Panc1 (cell line): ENCODE measurements around the gene SYNE1. TPM values are rescaled to one million over a fixed set of nuclear protein-coding genes. Genes with fewer than 3 reads are reported as not detected.

Experiments used
- ATAC-seq: fragments of 200-7000 bp; cut with Tn5 transposase; 2 replicates; pipeline ENCODE4 v1.9.1; 2020; ENCODE audit warnings: mild to moderate bottlenecking, moderate library complexity
- BruUV-seq: library from RNA; stranded (reverse); fragments of 400-500 nt; replicated peaks from 2 replicates; lab custom pipeline; 2021; lab: Mats Ljungman, UMichigan
- CTCF ChIA-PET: fragments of 300-600 bp; sonication (Branson Sonifier 250); formaldehyde crosslinking; loops from one replicate; lab custom pipeline; 2022; ENCODE audit warnings: antibody characterized with exemption; lab: Charles Lee
- POLR2A ChIA-PET: fragments of 300-600 bp; sonication (Branson Sonifier 250); formaldehyde crosslinking; loops from one replicate; lab custom pipeline; 2022; ENCODE audit warnings: antibody characterized with exemption; lab: Charles Lee
- DNase-seq: peaks from one replicate; pipeline ENCODE4 v3.0.0-alpha.2; 2010; ENCODE audit warnings: low read depth, low spot score
- H3K27ac ChIP-seq: 2 replicates; pipeline ENCODE4 v1.5.1; 2011; ENCODE audit warnings: mild to moderate bottlenecking, low read length, inconsistent platforms
- H3K27me3 ChIP-seq: fragments of 200-500 bp; sonication (Bioruptor generic); 2 replicates; pipeline ENCODE4 v1.6.0; 2014; ENCODE audit warnings: low read length, inconsistent platforms; ENCODE audit not compliant: control insufficient read depth, insufficient read depth
- H3K36me3 ChIP-seq: fragments of 200-500 bp; sonication (Bioruptor generic); 2 replicates; pipeline ENCODE4 v1.5.1; 2014; ENCODE audit warnings: inconsistent platforms, mild to moderate bottlenecking, low read length, moderate library complexity; ENCODE audit not compliant: control insufficient read depth, insufficient read depth
- H3K4me1 ChIP-seq: 2 replicates; pipeline ENCODE4 v1.5.1; 2011; ENCODE audit warnings: inconsistent platforms, mild to moderate bottlenecking, low read length, moderate library complexity; ENCODE audit not compliant: control insufficient read depth, insufficient read depth
- H3K4me3 ChIP-seq, 2 experiments: 2 replicates each; pipeline ENCODE4 v1.5.1; 2011 to 2012; ENCODE audit warnings: low read depth in 2 of 2, low read length in 2 of 2, mild to moderate bottlenecking in 2 of 2, inconsistent platforms in 1 of 2, moderate library complexity in 1 of 2
- H3K9me3 ChIP-seq: fragments of 200-500 bp; sonication (Bioruptor generic); 2 replicates; pipeline ENCODE4 v1.5.1; 2014; ENCODE audit warnings: low read depth, mild to moderate bottlenecking, inconsistent platforms, low read length, moderate library complexity; ENCODE audit not compliant: control insufficient read depth, insufficient read depth
- POLR2AphosphoS5 ChIP-seq: IDR thresholded peaks from 2 replicates; pipeline ENCODE4 v1.6.1; 2012; ENCODE audit warnings: mild to moderate bottlenecking, low read depth, low read length, moderate library complexity
- SIN3A ChIP-seq: IDR thresholded peaks from 2 replicates; pipeline ENCODE4 v1.6.1; 2012; ENCODE audit warnings: low read depth, mild to moderate bottlenecking, low read length, moderate library complexity, borderline replicate concordance; ENCODE audit not compliant: insufficient read depth
- TCF7L2 ChIP-seq: IDR thresholded peaks from 2 replicates; pipeline ENCODE4 v1.6.1; 2011; ENCODE audit warnings: mild to moderate bottlenecking, low read depth, low read length, inconsistent platforms
- in situ Hi-C: cut with HindIII; loops from 2 replicates; pipeline ENCODE4 v1.10.0; 2016; ENCODE audit warnings: low sequenced_read_pairs, low pct_unique_long_range_greater_than_20kb
- intact Hi-C: fragments of 100-400 bp; cut with micrococcal nuclease; formaldehyde crosslinking; loops from one replicate; pipeline ENCODE4 v1.10.0; 2022; ENCODE audit not compliant: unreplicated experiment
- total RNA-seq: library from RNA; stranded (reverse); gene quantifications from one replicate; pipeline ENCODE4 v1.2.1, GENCODE V29; 2021; ENCODE audit not compliant: unreplicated experiment
- TF ChIP-seq, protein P1 (sequence below): fragments of 450-650 bp; IDR thresholded peaks from 2 replicates; pipeline ENCODE4 v1.5.1; 2017; ENCODE audit warnings: mild to moderate bottlenecking
- TF ChIP-seq, protein P2 (sequence below), 2 experiments: IDR thresholded peaks; 2 replicates each; pipeline ENCODE4 v1.6.1; 2011 to 2012; ENCODE audit warnings: low read depth in 2 of 2, control low read depth in 1 of 2, low read length in 1 of 2, mild to moderate bottlenecking in 1 of 2, moderate library complexity in 1 of 2; ENCODE audit not compliant: insufficient read depth in 1 of 2

Gene SYNE1
- total RNA-seq, 1 experiment from 2014 or later: 3.2 TPM

DNA sequence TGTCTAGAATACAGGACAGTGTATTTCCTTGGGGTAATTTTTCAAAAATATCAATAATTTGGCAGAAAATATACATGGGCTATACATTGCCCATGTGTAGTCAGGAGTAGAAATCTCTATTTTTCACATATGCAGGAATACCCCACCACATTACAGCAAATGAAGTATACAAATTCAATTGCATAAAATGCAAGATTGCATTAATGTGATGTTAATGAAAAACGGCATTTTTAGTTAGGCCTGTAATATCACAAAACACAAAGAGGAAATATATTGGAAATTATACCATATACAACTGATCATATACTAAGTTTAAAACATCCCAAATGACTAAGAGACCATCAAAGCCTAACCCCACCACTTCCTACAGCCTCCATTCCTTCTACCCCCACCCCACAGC, 154.9 kb downstream of the SYNE1 start:
- Histone ChIP-seq H3K4me3 (no peak overlapping the region), H3K4me1 (no peaks in the 10 kb centered on the region), H3K27me3 (no peaks in the 10 kb centered on the region), H3K9me3 (no peaks in the 10 kb centered on the region), H3K27ac (no peak overlapping the region), H3K36me3 (no peaks in the 10 kb centered on the region)
- ChIA-PET POLR2A (no interaction called here), CTCF (no interaction called here)
- in situ Hi-C loops (no loop called here), intact Hi-C loops (no loop called here)
- no TSS peak for BruUV-seq
- TF ChIP-seq SIN3A (no peak), TCF7L2 (no peak), POLR2AphosphoS5 (no peak)
- TF ChIP-seq, protein P1, sequence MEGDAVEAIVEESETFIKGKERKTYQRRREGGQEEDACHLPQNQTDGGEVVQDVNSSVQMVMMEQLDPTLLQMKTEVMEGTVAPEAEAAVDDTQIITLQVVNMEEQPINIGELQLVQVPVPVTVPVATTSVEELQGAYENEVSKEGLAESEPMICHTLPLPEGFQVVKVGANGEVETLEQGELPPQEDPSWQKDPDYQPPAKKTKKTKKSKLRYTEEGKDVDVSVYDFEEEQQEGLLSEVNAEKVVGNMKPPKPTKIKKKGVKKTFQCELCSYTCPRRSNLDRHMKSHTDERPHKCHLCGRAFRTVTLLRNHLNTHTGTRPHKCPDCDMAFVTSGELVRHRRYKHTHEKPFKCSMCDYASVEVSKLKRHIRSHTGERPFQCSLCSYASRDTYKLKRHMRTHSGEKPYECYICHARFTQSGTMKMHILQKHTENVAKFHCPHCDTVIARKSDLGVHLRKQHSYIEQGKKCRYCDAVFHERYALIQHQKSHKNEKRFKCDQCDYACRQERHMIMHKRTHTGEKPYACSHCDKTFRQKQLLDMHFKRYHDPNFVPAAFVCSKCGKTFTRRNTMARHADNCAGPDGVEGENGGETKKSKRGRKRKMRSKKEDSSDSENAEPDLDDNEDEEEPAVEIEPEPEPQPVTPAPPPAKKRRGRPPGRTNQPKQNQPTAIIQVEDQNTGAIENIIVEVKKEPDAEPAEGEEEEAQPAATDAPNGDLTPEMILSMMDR: no peak
- TF ChIP-seq, protein P2, sequence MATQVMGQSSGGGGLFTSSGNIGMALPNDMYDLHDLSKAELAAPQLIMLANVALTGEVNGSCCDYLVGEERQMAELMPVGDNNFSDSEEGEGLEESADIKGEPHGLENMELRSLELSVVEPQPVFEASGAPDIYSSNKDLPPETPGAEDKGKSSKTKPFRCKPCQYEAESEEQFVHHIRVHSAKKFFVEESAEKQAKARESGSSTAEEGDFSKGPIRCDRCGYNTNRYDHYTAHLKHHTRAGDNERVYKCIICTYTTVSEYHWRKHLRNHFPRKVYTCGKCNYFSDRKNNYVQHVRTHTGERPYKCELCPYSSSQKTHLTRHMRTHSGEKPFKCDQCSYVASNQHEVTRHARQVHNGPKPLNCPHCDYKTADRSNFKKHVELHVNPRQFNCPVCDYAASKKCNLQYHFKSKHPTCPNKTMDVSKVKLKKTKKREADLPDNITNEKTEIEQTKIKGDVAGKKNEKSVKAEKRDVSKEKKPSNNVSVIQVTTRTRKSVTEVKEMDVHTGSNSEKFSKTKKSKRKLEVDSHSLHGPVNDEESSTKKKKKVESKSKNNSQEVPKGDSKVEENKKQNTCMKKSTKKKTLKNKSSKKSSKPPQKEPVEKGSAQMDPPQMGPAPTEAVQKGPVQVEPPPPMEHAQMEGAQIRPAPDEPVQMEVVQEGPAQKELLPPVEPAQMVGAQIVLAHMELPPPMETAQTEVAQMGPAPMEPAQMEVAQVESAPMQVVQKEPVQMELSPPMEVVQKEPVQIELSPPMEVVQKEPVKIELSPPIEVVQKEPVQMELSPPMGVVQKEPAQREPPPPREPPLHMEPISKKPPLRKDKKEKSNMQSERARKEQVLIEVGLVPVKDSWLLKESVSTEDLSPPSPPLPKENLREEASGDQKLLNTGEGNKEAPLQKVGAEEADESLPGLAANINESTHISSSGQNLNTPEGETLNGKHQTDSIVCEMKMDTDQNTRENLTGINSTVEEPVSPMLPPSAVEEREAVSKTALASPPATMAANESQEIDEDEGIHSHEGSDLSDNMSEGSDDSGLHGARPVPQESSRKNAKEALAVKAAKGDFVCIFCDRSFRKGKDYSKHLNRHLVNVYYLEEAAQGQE (IDR thresholded peaks at IDR 0.05; ENCODE audit: insufficient read depth in 1 of 2, low read depth in 2 of 2, low read length in 1 of 2): no peak
- DNase-seq (no peak), ATAC-seq (no peak)

- DNase-seq: no peak
- in situ Hi-C loops (no loop called here), intact Hi-C loops (no loop called here)
- H3K4me3 ChIP-seq: no peak overlapping the region
- ATAC-seq: no peak
- no peaks in the 10 kb centered on the region for H3K27me3 ChIP-seq
- no peaks in the 10 kb centered on the region for H3K4me1 ChIP-seq
- no TSS peak for BruUV-seq
- POLR2A ChIA-PET: no interaction called here
- no peaks in the 10 kb centered on the region for H3K36me3 ChIP-seq
- TF ChIP-seq, protein P1: no peak
- TF ChIP-seq, protein P2 (IDR thresholded peaks at IDR 0.05; ENCODE audit: insufficient read depth in 1 of 2, low read depth in 2 of 2, low read length in 1 of 2): no peak
- no peak for TF ChIP-seq TCF7L2
- CTCF ChIA-PET: no interaction called here
- no peaks in the 10 kb centered on the region for H3K9me3 ChIP-seq
- no peak overlapping the region for H3K27ac ChIP-seq
Measured at GRCh38 chr6:152478377-152479010, 158.7 kb downstream of the SYNE1 start.
